Left kidney (tissue), 2 donors: ENCODE results near the gene AKAP6. TPM values are rescaled to one million over a fixed set of nuclear protein-coding genes. Genes with fewer than 3 reads are reported as not detected.
"Not testable (repeated sequence)": the region's sequence is repeated elsewhere in the genome, so short reads cannot be mapped to it uniquely, and the experiment has no call there.

ENCODE experiments used
- DNase-seq: peaks from one replicate; pipeline ENCODE4 v3.0.0-alpha.2; 2013
- polyA plus RNA-seq: library from polyadenylated mRNA; unstranded; fragments of 120-200 nt; gene quantifications from one replicate; pipeline ENCODE4 v1.2.1, GENCODE V29; 2013; ENCODE audit not compliant: insufficient read length

The AKAP6 gene
- polyA plus RNA-seq, 1 donor, result 2.9 TPM

DNA sequence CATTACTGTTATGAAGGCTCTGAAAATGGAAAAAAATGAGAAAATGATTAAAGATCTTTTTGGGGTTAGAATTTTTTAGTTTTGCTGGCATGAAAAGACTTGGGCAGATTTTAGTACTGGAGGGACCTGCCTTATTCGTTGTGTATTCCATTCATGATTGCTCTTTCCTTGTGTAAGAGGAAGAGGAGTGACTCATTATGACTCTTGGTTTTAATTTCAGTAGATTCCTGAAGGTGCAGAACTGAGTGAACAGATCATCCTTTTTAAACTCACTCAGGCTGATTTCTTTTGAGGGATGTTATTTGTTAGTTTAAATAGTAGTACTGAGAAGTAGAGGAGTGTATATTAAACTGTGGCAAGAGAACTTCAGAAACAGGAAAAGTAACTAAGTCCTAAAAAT, 41.6 kb downstream of the AKAP6 start:
- no peak for DNase-seq

DNA sequence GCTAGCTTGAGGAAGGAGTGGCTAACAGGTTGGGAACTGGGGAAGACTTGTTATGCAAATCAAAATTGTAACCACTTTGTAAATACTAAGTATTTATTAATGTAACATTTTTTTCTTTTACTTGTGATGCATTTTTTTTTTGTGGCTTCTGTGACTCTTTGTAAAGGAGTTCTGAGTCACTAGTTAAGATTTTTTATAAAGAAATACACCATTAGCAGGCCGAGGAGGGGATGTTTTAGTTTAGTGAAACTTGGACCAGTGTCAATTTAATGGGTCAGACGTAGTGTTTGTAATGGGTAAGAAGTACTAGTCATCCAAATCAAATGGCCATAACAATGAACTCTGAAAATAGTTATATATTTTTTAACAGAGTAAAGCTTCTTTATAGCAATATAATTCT, 43.1 kb downstream of the AKAP6 start:
- DNase-seq, result no peak

DNA sequence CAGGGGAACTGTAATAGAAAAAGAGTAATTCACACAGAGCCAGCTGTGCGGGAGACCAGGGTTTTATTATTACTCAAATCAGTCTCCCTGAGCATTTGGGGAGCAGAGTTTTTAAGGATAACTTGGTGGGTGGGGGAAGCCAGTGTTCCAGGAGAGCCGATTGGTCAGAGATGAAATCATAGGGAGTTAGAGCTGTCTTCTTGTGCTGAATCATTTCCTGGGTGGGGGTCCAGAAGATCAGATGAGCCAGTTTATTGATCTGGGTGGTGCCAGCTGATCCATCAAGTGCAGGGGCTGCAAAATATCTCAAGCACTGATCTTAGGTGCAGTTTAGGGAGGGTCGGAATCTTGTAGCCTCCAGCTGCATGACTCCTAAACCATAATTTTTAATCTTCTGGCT, 44.1 kb downstream of the AKAP6 start:
- not testable (repeated sequence) for DNase-seq

- DNase-seq, result no peak
Measured at GRCh38 chr14:32374155-32374554, 45.1 kb downstream of the AKAP6 start.

DNA sequence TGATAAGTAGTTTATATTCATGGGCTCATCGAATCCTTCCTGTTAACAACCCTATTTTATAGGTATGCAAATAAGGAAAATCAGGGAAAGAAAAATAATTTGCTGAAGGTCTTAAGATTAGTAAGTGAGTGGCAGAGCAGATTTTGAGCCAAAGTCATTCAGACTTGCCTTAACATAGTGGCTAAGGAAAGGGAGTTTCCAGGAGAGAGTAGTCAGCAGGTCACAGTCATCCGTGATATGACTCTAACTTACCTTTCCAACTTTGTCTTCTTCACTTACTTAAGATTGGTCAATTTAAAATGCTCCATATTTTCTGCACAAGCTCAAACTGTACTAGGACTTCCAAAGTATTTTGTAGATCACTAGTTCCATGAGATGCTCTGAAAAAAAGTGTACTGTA, 46.6 kb downstream of the AKAP6 start:
- no peak for DNase-seq

DNA sequence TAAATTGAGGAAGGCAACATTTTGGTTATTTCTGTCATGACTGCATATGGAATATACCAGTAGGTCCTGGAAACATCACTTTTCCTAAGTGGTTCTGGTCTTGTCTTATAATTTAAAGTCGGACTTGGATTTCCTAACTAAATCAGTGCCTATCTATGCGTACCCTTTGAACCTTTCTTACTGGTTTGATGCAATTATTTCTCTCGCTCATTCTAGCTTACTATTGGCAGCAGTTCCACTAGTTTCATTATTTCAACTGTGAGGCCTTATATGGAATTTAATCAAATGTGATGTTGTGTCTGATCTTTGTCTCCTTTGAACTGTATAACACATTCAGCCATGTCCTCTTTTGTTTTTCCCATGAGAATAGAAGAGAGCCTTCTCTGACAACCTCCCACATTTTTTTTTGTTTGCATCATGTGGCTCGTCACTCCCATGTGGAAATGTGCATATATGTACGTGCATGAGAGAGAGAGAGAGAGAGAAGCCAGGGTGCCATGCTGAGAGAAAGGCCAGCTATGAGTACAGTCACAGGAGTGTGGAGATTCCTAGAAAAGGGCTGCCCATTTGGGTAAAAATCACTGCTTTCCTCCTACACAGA, 48.0 kb downstream of the AKAP6 start:
- DNase-seq, result no peak

DNA sequence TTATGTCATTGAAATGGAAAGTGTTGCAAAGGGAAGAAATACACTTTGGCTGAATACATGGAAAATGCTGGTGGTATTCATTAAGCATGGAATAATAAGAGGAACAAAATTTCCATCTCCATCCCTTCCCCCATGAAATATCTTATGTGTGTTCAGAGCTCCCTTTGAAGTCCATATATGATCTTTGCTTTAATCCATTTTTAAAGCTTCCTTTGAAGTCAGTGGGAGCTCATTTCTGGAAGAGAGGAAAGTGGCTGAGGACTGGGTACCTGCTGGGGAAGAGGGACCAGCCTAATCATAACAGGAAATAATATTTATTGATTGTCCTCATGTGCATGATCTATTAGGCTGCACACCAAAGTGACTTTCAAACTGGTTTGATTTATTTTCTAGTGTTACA, 49.2 kb downstream of the AKAP6 start:
- DNase-seq, result no peak

- no peak for DNase-seq
Measured at GRCh38 chr14:32379447-32379846, 50.3 kb downstream of the AKAP6 start.

DNA sequence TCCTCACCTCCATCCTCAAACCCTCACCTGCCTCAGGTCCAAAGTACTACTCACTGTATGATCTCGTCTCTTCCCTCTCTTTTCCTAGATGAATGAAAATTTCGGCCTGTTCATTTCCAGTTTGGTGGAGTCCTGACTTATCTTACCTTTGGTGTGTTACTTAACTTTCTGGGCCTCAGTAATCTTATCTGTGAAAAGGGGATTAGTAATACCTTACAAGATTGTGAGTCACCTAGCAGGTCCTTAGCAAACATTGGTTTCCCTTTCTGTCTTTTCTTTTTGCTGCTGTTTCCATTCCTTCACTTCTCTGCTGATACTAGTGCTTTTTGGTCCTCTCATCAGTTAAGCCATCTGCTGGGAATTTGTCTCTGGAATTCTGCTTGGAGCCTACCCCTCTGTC, 52.8 kb downstream of the AKAP6 start:
- no peak for DNase-seq

DNA sequence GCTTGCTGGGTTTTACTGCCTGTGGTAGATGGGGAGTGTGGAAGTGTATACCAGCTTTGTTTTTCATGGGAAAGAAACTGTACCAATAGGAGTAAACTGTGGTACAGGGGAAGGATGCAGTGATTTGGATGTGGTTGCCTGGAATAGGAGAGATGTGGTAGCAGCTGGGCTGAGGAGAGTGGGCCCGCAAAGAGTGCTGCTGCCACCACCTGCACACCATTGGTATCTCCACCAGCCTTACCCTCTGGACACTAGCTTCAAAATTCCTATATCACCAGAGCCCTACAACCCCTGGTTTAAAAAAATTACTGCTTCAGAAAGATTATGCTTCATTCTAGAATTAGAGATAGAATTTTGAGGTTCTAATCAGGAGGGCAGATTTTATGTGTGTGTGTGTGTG, 53.6 kb downstream of the AKAP6 start:
- no peak for DNase-seq

- DNase-seq, result no peak
Measured at GRCh38 chr14:32383364-32384009, 54.4 kb downstream of the AKAP6 start.

DNA sequence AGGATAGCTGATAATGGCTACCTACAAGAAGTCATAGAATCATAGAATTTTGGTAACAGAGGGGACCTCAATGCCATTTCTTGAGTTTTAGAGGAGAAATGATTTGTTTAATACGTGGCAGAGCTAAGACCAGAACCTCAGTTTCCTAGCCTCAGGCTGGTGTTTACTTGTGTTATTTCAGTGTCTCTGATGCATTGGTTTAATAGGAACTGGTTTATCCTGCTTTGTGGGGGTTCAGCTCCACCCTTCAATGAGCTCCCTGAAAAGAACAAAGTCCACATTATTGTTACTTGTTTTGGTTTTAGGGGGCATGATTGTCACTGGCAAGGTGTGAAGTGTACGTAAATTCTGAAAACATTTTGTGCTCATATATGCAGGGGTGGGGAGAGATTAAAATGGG, 55.4 kb downstream of the AKAP6 start:
- DNase-seq, result no peak

- not testable (repeated sequence) for DNase-seq
Measured at GRCh38 chr14:32387295-32387694, 58.2 kb downstream of the AKAP6 start.

DNA sequence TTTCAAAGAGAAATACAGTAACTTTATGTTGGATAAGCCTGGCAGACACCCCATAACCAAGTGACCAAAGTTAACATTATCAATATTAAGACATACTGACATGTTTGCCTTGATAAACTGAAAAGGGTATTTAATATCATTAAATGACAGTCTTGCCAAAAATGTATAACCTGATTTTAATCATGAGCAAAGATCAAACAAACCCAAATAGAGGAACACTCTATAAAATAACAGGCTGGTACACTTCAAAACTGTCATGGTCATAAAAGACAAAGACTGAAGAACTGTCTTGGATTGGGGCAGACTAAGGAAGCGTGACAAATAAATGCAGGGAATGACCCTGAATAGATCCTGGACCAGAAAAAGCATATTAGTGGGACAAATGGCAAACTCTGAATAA, 64.0 kb downstream of the AKAP6 start:
- no peak for DNase-seq

DNA sequence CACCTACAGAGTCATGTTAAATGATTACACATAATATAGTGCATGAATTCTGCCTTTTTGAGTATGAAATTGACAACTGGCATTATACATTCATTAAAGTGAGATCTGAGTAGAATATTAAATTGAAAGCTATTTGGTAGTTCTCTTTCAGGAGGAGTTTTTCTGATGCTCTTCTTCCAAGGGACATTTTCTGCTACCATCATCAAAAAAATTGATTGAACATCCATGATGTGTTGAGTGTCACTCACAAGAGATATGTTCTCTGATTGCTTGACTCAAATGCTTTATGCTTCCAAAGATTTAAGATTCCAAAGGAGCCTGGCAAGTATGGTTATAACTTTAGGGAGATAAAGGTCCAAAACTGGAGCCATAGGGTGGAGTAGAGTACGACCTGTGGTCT, 64.9 kb downstream of the AKAP6 start:
- DNase-seq, result no peak

DNA sequence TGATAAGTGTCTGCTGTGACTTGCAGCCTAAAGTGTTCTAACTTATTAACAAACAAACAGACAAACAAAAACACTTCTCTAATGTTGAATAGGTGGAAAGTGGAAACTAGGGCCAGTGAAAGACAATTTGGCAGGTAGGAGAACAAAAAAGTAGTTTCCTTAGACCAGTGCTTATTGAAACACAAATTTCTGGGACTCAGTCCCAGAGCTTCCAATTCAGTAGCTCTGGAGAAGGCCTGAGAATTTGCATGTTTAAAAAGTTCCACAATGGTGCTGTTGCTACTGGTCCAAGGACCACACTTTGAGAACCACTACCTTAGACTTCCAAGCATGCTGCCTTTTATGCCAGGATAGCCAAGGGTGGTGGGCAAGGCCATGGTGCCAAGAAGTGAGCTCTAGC, 67.8 kb downstream of the AKAP6 start:
- DNase-seq, result no peak

DNA sequence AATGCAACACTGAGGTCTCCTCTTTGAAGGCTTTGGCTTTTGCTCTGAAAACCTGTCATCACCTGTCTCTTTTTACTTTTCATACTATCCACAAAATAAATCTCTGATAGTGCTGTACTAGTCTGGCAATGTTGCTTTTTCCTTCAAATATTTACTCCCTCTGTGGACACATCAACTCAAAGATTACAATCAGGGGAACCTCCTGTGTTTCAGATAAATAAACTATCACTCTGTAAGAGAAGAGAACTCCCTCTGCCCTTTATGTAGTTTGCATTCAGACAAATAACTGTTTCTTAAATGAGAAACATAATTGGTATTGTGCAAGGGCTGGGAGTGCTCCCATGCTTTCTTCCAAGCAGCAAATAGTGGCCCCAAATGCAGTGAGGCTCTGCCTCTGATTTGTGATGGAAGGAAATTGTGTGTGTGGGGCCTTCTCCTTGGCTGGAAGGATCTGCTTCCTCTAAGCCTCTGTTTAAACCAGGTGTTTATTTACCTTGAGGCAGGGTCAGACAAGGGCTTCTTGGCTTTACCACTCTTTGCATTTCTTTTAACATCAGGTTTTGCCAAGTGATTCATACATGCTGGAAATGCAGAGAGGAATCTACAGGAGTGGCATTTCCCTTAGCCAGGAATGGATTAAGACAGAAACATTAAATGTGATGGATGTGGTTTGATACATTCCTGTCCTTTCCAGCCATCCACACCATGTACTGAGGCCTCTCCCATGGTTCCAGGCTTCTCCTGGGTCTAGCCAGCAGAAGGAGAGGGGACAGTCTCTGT, 69.0 kb downstream of the AKAP6 start:
- no peak for DNase-seq

- no peak for DNase-seq
Measured at GRCh38 chr14:32399920-32400319, 70.8 kb downstream of the AKAP6 start.

GRCh38 chr14:32400480-32400879, 71.4 kb downstream of the AKAP6 start:
- no peak for DNase-seq

- no peak for DNase-seq
Measured at GRCh38 chr14:32403021-32403420, 73.9 kb downstream of the AKAP6 start.

- no peak for DNase-seq
Measured at GRCh38 chr14:32403688-32404087, 74.6 kb downstream of the AKAP6 start.

GRCh38 chr14:32404784-32405573, 75.9 kb downstream of the AKAP6 start:
- no peak for DNase-seq

DNA sequence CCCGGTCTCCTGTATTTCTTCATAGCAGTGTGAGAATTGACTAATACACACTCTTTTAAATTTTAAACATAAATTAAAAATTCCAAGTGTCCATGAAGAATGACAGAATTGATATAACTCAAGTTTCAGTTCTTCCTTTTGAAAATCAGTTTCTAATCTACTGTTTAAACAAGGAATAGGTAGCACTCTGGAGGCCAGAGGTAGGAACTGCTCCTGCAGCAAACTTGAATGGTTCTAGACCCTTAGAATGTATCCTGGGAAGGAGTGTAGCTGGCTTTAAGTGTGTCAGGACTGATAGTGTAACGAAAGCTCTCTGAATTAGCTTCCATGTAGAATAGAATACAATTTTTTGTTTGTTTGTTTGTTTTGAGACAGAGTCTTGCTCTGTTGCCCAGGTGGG, 76.8 kb downstream of the AKAP6 start:
- no peak for DNase-seq
